Liver (tissue), 3 donors: ENCODE data around the gene SGSM1.

Experiments
- CTCF ChIP-seq: fragments of 150-350 bp; IDR thresholded peaks from 2 replicates; pipeline ENCODE4 v1.5.1; 2017; ENCODE audit warnings: improper control_type of control experiment, low read depth, low read length; ENCODE audit not compliant: missing input control
- FOXA1 ChIP-seq: IDR thresholded peaks from 2 replicates; pipeline ENCODE4 v1.6.1; 2016; ENCODE audit warnings: antibody characterized with exemption
- GABPA ChIP-seq, 2 donors: IDR thresholded peaks in 1 of 2; conservative IDR thresholded peaks in 1 of 2; 2 replicates each; pipeline ENCODE4 v1.6.1; 2016; ENCODE audit warnings: antibody characterized with exemption in 2 of 2, mild to moderate bottlenecking in 1 of 2, moderate library complexity in 1 of 2
- HNF4G ChIP-seq: IDR thresholded peaks from 2 replicates; pipeline ENCODE4 v1.6.1; 2016; ENCODE audit warnings: antibody characterized with exemption
- JUND ChIP-seq, 2 donors: IDR thresholded peaks; 2 replicates each; pipeline ENCODE4 v1.6.1; 2016; ENCODE audit warnings: antibody characterized with exemption in 2 of 2
- MAX ChIP-seq: IDR thresholded peaks from 2 replicates; pipeline ENCODE4 v1.6.1; 2016; ENCODE audit warnings: antibody characterized with exemption
- RAD21 ChIP-seq, 2 donors: IDR thresholded peaks; 2 replicates each; pipeline ENCODE4 v1.6.1; 2016; ENCODE audit warnings: antibody characterized with exemption in 2 of 2, mild to moderate bottlenecking in 2 of 2
- REST ChIP-seq: IDR thresholded peaks from 2 replicates; pipeline ENCODE4 v1.6.1; 2016; ENCODE audit warnings: antibody characterized with exemption, mild to moderate bottlenecking
- SP1 ChIP-seq: IDR thresholded peaks from 2 replicates; pipeline ENCODE4 v1.6.1; 2018; ENCODE audit warnings: antibody characterized with exemption, mild to moderate bottlenecking
- TAF1 ChIP-seq: conservative IDR thresholded peaks from 2 replicates; pipeline ENCODE4 v1.6.1; 2016; ENCODE audit warnings: antibody characterized with exemption, mild to moderate bottlenecking
- ZBTB33 ChIP-seq: IDR thresholded peaks from 2 replicates; pipeline ENCODE4 v1.6.1; 2016; ENCODE audit warnings: antibody characterized with exemption
- donor health status: healthy.
- donor health status: healthy.

- TF ChIP-seq CTCF (no peak), TAF1 (no peak), JUND (IDR thresholded peaks at IDR 0.05) (no peak), MAX (no peak), FOXA1 (no peak), SP1 (no peak), RAD21 (IDR thresholded peaks at IDR 0.05) (no peak), HNF4G (no peak), GABPA (IDR thresholded peaks at IDR 0.05 in 1 of 2, conservative IDR thresholded peaks at IDR 0.05 in 1 of 2) (no peak), ZBTB33 (no peak), REST (no peak)
Measured at GRCh38 chr22:24855794-24856193, 49.8 kb downstream of the SGSM1 start.
